Right renal pelvis (tissue), 4 donors: ENCODE measurements around the gene SPX. TPM values are rescaled to one million over a fixed set of nuclear protein-coding genes. Genes with fewer than 3 reads are reported as not detected.

Experiments used
- DNase-seq, 4 donors: peaks; one replicate each; pipeline ENCODE4 v3.0.0-alpha.2; 2013; ENCODE audit warnings: low read depth in 4 of 4, low spot score in 3 of 4, missing footprints in 1 of 4
- polyA plus RNA-seq, 4 donors: library from polyadenylated mRNA; unstranded; fragments of 120-200 nt; gene quantifications; one replicate each; pipeline ENCODE4 v1.2.1, GENCODE V29; 2013; ENCODE audit not compliant: insufficient read length in 4 of 4

Gene SPX
- polyA plus RNA-seq, 4 donors, result 13.5 to 22.9 (median 19.3) TPM

- no peak for DNase-seq
These were observed 3.4 kb downstream of the SPX start for GRCh38 chr12:21529456-21529855.

GRCh38 chr12:21538061-21538653 lies 12.1 kb downstream of the SPX start:
- no peak for DNase-seq

- no peak for DNase-seq
These were observed 13.7 kb downstream of the SPX start for GRCh38 chr12:21539797-21540196.

GRCh38 chr12:21541773-21542172 lies 15.7 kb downstream of the SPX start:
- no peak for DNase-seq

- DNase-seq, result no peak
These were observed 16.3 kb downstream of the SPX start for GRCh38 chr12:21542403-21542802.

DNA sequence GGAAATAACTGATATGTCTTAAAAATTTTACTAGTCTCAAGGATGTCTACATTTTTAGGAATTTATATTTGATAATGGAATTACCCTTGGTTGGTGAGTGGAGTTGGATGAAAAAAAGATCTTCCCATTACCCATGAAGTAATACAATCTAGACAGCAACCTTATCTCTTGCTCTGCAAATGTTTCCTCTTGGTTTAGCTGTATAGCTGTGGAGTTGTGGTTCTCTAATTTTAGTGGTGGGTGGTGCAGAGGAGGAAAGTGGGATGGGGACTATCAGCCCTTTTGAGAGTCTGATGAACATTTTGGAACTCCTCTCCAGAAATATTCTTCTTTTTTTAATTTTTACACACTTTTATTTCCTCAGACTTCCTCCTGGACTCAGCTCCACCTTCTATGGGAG lies 17.1 kb downstream of the SPX start:
- DNase-seq, result no peak

- no peak for DNase-seq
These were observed 19.5 kb downstream of the SPX start for GRCh38 chr12:21545557-21545956.

DNA sequence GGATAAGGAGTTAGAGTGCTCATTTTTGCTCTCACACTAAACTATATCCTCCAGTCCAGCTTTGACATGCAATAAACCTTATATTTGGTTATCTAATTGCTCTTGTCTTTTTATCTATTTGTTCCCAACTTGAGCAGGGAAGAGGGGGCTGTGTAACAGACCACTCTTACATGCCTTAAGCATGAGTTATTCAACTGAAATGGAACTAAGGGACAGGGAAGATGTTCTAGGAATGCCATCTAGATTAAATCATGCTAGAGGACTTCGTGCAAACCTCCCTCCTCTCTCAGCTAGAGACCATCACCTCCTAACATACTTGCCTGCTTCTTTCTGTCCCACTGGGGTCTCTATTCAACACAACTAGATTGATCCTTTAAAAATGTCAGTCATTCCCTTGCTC lies 20.6 kb downstream of the SPX start:
- no peak for DNase-seq

DNA sequence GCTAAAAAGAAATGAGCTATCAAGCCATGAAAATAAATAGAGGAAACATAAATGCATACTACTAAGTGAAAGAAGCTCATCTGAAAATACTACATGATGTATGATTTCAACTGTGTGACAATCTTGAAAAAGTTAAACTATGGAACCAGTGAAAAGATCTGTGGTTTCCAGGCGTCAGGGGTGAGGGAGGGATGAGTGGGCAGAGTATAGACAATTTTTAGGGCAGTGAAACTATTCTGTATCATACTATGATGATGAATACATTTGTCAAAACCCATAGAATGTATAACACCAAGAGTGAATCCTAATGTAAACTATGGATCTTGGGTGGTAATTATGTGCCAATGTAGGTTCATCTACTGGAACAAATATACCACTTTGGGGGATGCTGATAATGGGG lies 21.3 kb downstream of the SPX start:
- no peak for DNase-seq

DNA sequence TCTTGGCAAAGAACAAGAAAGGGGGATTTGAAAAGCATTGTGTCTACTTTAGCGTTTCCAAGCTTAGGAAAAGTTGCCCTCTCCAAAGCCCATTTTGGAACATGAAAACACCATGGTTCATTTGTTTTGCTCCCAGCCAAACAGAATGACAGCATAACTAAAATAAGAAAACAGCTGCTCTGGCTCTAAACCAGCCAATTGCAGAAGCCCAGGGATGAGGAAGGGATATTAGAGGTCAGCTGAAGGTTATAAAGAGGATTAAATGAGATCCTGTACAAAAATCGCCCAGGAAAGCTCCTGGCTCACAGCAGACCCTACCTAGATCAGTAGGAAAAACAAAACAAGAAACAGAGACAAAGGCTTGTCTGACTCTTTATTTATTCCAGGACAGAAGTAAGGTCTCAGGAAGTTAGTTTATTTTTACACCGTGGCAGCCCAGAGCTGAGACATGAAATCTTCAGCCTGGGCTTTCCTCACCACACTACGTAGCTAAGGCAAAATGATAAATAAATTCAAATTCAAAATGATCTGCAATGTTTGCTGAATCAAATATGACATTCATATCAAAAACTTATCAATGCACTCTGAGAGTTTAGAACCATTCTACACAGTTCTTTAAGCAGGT lies 25.9 kb downstream of the SPX start:
- no peak for DNase-seq

DNA sequence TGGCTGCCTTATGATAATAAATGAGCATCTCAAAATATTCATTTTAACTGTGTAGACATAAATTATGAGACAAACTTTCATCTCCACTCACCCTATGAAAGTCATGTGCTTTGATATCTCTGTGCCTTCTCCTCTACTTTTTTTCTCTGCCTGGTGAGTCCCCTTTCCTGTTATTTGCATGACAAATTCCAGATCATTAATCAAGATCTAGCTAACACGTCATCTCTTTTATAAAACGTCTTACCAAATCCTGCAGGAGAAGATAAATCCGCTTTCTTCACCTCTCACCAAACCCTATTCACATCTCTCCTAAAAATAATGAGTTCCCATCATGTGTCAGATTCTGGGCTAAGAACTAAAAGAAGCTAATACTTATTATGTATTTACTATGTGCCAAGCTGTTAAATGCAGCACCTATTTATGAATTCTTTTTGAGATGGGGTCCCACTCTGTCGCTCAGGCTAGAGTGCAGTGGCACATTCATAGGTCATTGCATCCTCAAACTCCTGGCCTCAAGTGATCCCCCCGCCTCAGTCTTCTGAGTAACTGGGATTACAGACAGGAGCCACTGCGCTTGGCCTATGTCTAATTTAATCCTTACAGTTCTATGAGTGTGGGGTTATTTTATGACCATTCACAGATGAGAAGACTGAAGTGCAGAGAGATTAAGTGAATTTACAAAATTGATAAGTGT lies 26.7 kb downstream of the SPX start:
- no peak for DNase-seq

GRCh38 chr12:21553329-21553675 lies 27.2 kb downstream of the SPX start:
- DNase-seq, result no peak

DNA sequence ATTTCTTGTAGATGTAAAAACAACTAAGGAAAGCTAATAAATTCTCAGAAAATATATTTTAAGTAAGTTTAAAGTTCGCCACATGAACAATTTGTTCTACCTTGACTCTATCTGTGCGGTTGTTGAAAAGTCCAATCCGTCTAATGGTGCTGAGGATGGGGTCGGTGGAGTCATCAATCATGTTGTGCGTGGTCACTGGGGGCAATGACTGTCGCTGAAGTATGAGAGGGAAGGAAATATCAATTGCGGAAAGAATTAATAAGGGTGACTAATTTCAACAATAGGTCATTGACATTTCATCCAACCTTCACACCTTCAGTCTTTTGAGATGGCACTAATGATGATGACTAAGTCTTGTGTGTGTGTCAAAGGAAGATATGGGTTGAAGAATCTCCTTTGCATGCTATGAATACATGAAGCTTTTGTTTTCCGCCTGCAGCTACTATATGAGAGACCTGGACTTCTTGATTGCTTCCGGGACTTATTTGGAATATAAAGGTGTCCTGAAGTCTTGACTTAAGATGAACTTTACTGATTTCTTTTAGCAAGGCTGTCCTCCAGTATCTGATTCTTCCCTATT lies 32.1 kb downstream of the SPX start:
- DNase-seq, result no peak

DNA sequence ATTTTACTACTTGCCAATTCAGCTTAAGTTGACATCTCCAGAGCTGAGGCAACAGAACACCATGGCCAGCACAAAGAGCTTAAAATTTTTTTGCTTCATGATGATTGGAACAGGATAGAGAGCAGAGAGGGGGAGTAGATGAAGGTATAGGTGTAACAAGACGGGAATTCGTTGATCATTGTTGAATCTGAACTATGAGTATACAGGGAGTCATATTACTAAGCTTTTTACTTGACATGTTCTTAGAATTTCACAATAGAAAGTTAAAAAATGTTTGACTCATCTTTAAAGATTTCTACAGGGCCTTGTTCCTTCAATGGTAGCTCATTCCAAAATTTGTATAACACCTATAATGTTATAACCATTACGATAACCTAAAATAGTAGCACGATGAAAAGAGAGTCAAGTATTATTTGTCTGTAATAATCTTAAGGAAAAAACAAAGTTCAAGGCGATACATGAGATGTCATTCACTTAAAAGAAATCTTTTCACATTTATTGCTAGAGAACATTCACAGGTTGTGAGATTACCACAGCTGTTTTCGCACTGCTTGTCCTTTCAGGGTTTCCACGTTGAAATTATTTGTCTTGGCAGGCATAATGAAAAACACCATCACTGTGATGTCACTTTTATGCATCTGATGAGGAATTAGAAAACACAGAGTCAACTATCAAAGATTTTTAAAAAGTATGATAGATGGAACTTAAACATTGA lies 33.9 kb downstream of the SPX start:
- no peak for DNase-seq

GRCh38 chr12:21561158-21561557 lies 35.1 kb downstream of the SPX start:
- no peak for DNase-seq

- DNase-seq, result no peak
These were observed 36.8 kb downstream of the SPX start for GRCh38 chr12:21562859-21563258.

DNA sequence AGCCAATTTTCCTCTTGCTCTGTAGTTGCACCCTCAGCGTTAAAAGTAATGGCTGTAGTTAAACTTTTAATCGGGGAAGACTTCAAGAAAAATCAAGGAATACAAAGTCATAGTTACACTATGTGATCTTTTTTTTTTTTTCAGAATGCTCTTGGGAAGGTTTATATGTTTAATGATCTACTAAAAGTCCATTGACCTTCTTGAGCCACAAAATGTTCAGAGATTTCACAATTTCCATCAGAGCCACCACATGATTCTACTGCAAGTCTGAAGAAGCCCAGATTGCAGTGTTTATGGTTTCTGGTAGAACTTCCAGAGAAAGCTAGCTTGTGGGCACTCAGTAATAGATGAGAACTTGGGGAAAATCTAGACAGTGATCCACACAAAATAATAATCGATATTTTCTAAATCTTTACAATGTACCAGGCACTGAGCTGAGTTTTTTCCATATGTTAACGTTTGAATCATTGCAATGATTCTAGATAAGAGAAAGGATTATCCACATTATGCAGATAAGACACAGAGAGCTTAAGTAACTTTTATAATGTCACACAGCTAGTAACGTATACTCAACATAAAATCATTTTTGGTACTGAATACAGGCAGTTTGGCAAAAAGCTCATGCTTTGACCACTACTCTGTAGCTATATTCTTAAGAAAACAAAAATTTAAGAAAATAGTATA lies 40.3 kb downstream of the SPX start:
- no peak for DNase-seq

- DNase-seq, result no peak
These were observed 40.9 kb downstream of the SPX start for GRCh38 chr12:21566907-21567394.

DNA sequence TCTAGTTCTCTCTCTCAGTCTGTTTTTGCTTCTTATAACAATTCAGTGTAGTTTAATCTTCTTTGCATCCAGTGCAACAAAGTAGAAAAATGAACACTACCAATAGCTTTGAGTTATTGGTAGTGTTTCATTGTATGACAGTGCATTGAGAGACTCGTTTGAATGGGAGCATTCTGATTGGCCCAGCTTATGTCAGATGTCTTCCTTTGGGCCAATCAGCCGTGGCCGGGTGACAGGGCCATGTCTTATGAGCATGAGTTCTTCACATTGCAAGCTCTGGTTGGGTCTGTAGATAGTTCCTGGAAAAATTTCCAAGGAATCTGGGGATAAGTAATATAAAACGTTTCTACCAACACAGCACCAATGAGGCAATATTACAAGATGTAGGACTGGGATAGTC lies 42.0 kb downstream of the SPX start:
- DNase-seq, result no peak

DNA sequence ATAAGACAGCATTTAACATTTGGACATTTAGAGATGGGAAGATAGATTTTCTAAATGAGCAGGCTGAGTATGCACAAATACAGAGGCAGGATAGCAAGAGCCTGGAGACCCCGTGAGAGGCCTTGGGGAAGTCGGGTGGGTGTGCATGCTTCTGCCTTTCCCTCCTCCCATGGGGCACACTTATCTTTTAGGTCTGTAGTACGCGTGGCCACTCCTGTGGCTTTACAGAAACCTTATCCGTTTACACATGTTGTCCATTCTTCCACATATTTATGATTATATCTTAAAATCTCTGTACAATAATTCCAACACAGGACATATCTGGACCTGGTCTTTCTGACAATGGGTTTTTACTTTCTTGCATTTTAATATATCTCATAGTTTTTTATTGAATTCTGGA lies 45.0 kb downstream of the SPX start:
- no peak for DNase-seq
